Common myeloid progenitor, CD34-positive (primary cell): Measurements from ENCODE around the gene FILIP1.
A peak's percentile ranks its signal among the peaks of the same experiment; 100 is the strongest.

Source experiments
- CTCF ChIA-PET: fragments of 350-600 bp; sonication (Branson Sonifier 250); formaldehyde crosslinking; loops from one replicate; lab custom pipeline; 2021; ENCODE audit warnings: antibody characterized with exemption; lab: Charles Lee
- POLR2A ChIA-PET: fragments of 350-600 bp; sonication (Branson Sonifier 250); formaldehyde crosslinking; loops from one replicate; lab custom pipeline; 2021; ENCODE audit warnings: antibody characterized with exemption; lab: Charles Lee
- DNase-seq, 3 donors: peaks; one replicate each; pipeline versions ENCODE4 v3.0.0 to v3.0.0-alpha.2; 2013
- H3K27ac ChIP-seq, 2 experiments: 1 replicate in 1 of 2; 2 replicates in 1 of 2; pipeline ENCODE4 v1.7.0; 2013; ENCODE audit warnings: inconsistent platforms in 2 of 2, low read length in 2 of 2, mild to moderate bottlenecking in 2 of 2, low read depth in 1 of 2, moderate library complexity in 1 of 2; ENCODE audit not compliant: severe bottlenecking in 2 of 2, insufficient read depth in 1 of 2, poor library complexity in 1 of 2
- H3K27me3 ChIP-seq, 5 experiments: replicated peaks in 2 of 5; 1 replicate in 3 of 5; 2 replicates in 2 of 5; pipeline versions ENCODE4 v1.6.1 to v1.7.0; 2013; ENCODE audit warnings: low read length in 4 of 5, mild to moderate bottlenecking in 2 of 5, moderate library complexity in 2 of 5, inconsistent platforms in 1 of 5; ENCODE audit not compliant: insufficient read depth in 5 of 5, control insufficient read depth in 4 of 5
- H3K36me3 ChIP-seq, 4 experiments: 1 replicate in 2 of 4; 2 replicates in 2 of 4; pipeline versions ENCODE4 v1.6.1 to v1.7.0; 2013; ENCODE audit warnings: low read length in 3 of 4, control low read depth in 1 of 4, mild to moderate bottlenecking in 1 of 4; ENCODE audit not compliant: control insufficient read depth in 4 of 4, insufficient read depth in 4 of 4
- H3K4me1 ChIP-seq, 4 experiments: 1 replicate in 3 of 4; 2 replicates in 1 of 4; pipeline versions ENCODE4 v1.6.1 to v1.7.1; 2013; ENCODE audit warnings: low read length in 3 of 4, mild to moderate bottlenecking in 3 of 4, control low read depth in 1 of 4, inconsistent platforms in 1 of 4, moderate library complexity in 1 of 4; ENCODE audit not compliant: control insufficient read depth in 4 of 4, insufficient read depth in 4 of 4; ENCODE audit errors: control extremely low read depth in 1 of 4
- H3K4me3 ChIP-seq, 7 experiments: 1 replicate in 4 of 7; 2 replicates in 3 of 7; pipeline versions ENCODE4 v1.5.1 to v1.7.0; 2013; ENCODE audit warnings: mild to moderate bottlenecking in 7 of 7, low read length in 6 of 7, moderate library complexity in 6 of 7, inconsistent platforms in 2 of 7, low read depth in 2 of 7, control low read depth in 1 of 7; ENCODE audit not compliant: insufficient read depth in 4 of 7, control insufficient read depth in 1 of 7; ENCODE audit errors: extremely low read depth in 1 of 7
- H3K9me3 ChIP-seq, 5 experiments: 1 replicate in 4 of 5; 2 replicates in 1 of 5; pipeline versions ENCODE4 v1.6.1 to v1.7.1; 2013; ENCODE audit warnings: low read length in 4 of 5, mild to moderate bottlenecking in 2 of 5, inconsistent platforms in 1 of 5, low read depth in 1 of 5, moderate library complexity in 1 of 5; ENCODE audit not compliant: control insufficient read depth in 4 of 5, insufficient read depth in 2 of 5; ENCODE audit errors: control extremely low read depth in 1 of 5
- WGBS: methylation state at CpG from one replicate; pipeline ENCODE4 v1.1.5; 2013; ENCODE audit not compliant: insufficient coverage; 5-methylcytosine and 5-hydroxymethylcytosine counted together

FILIP1 gene

DNA sequence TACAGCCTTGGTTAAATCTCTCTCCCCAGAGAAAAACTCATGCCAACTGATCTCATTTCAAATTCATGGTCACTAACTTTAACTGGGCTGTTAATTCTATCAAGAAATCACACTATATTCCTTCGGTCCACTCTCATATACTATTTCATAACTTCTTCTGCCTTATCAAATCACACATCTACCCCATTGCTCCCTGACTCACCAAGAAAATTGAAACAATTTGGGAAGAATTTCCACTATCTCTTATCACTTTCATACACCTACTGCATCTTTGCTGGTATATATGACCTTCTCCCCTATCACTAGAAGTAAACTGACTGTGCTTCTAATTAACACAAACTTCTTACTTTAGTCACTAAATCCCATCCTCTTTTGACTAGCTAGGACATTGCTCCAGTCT, 102.3 kb downstream of the FILIP1 start:
- 100% methylated on average over 1 of the region's 1 CpG for WGBS
- ChIA-PET CTCF (no interaction called here), POLR2A (no interaction called here)

DNA sequence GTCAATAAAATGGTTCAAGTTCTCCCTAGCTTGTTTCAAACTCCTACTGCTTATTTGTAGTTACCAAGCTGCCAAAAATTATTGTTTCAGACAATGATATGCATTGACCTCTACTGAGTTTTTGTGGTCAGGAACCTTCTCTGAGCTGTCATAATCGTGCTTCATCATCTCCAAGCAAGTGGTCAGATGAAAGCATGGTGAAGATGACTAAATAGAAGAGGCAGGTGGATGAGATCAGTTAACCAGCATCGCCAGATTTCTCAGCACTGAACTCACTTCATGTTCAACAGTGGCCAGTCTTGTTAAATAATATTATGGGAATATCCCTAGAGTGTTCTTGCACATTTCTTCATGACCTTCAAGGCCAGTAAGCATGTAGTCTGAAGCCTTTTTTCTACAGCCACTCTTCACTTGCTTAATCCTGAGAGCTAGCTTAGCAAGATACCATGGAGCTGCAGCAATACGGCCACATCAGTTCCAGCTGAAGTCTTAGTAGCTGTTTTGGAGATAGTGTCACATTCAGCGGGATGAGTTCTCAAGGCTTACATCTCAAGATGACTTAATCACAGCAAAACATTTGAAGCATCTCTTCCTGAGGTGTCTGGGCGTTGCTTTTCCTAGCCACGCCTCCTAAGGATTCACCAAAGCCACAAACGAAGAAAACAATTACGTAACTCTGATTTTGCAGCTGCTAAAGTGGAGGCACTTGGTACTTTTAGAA, 107.4 kb downstream of the FILIP1 start:
- H3K4me3 ChIP-seq = no peak overlapping the region
- no peaks in the 10 kb centered on the region for H3K9me3 ChIP-seq
- CTCF ChIA-PET = interaction anchor here (1.2 kb wide), 1 partner anchor 20 kb away, joined by 3 read pairs; no protein-coding TSS in a partner anchor
- no peaks in the 10 kb centered on the region for H3K4me1 ChIP-seq
- no peaks in the 10 kb centered on the region for H3K36me3 ChIP-seq
- no peak overlapping the region for H3K27ac ChIP-seq
- POLR2A ChIA-PET = no interaction called here
- DNase-seq = no peak
- WGBS = 84% methylated on average over 4 of the region's 8 CpGs
- H3K27me3 ChIP-seq = no peaks in the 10 kb centered on the region

More for the DNA sequence above, 102.3 kb downstream of the FILIP1 start:
- Histone ChIP-seq H3K27ac (no peak overlapping the region), H3K4me3 (no peak overlapping the region), H3K9me3 (no peaks in the 10 kb centered on the region), H3K36me3 (no peaks in the 10 kb centered on the region), H3K27me3 (no peaks in the 10 kb centered on the region), H3K4me1 (no peaks in the 10 kb centered on the region)
- no peak for DNase-seq

DNA sequence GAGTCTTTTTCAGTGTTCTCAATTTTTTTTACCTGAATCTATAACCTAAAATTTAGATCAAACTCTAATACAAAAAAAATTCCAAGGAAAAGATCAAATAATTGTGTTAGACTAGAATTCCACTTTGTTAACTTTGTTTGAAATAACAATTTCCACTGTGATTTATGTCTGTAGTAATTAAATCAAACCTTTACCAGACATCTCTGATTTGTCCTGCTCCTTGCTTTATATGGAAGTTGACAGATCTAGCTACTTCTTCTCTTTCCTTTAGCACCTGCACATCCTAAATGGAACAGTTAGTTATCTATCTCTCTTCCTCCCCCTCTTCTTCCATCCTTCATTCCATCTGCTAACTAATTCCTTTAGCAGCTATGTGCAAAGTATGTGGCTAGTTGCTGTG, 109.5 kb downstream of the FILIP1 start:
- Histone ChIP-seq H3K4me1 (no peaks in the 10 kb centered on the region), H3K9me3 (no peaks in the 10 kb centered on the region)
- CTCF ChIA-PET = no interaction called here

DNA sequence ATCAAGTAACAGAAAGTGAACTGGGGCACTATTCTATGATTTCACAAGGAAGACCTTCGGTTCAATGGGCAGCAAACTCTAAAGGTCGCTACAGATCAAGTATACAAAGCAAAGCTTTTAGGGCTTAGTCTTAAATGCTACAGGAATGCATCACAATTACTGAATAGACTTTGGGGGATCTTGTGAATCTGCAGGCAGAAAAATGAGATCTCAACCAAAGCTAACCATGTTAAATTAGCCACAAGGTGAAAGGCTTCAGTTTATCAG, 111.0 kb downstream of the FILIP1 start:
- DNase-seq = no peak
- no peaks in the 10 kb centered on the region for H3K9me3 ChIP-seq
- ChIA-PET CTCF (interaction anchor here (0.7 to 1.9 kb wide), 2 partner anchors 13 to 83 kb away, joined by 3 read pairs; no protein-coding TSS in a partner anchor), POLR2A (no interaction called here)
- no peaks in the 10 kb centered on the region for H3K4me1 ChIP-seq
- H3K4me3 ChIP-seq = no peak overlapping the region
- WGBS = 80% methylated on average over 1 of the region's 2 CpGs
- peaks cover 0 to 2% (median 0%) of the 10 kb centered on the region in 5 experiments for H3K27me3 ChIP-seq
- no peak overlapping the region for H3K27ac ChIP-seq
- H3K36me3 ChIP-seq = no peaks in the 10 kb centered on the region

More for the DNA sequence above, 109.5 kb downstream of the FILIP1 start:
- no peak overlapping the region for H3K4me3 ChIP-seq
- H3K36me3 ChIP-seq = no peaks in the 10 kb centered on the region
- POLR2A ChIA-PET = no interaction called here
- peaks cover 0 to 2% (median 0%) of the 10 kb centered on the region in 5 experiments for H3K27me3 ChIP-seq
- no peak overlapping the region for H3K27ac ChIP-seq
- no peak for DNase-seq

DNA sequence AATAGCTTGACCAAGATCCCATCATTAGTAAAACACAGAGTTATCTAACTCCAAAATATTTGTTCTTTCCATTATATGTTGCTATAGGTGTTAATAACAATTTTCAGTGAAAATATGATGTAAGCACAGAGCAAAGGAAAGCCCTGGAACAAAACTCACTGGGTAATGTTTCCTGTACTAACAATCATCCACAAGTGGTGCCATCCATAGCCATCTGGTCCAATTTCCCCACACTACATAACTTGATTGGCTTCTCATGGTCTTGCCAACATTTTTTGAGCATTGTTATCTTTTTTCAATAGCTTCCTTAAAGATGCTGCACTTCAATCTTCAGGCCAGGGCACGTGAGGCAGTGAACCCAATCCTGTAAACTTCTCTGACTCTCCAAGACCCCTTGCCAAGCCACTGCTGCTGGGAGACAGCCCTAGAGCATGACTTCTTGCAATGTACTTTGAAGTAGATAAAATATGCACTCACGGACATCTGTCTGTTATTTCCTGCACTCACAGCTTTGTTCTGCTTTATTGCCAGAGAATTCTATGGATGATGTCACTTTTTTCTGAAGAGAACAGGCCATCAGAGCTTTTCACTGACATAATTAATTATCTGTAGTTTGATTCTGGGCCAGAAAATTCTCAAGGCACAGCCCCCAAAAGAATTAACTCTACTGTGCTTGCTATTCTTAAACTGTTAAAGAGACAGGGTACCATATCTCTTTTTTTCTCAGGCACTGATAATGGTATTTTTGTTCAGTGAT, 111.5 kb downstream of the FILIP1 start:
- DNase-seq = peak in 1 of 3 donors; percentile 4
- H3K27ac ChIP-seq = no peak overlapping the region
- POLR2A ChIA-PET = no interaction called here
- no peak overlapping the region for H3K4me3 ChIP-seq
- H3K9me3 ChIP-seq = no peaks in the 10 kb centered on the region
- H3K36me3 ChIP-seq = no peaks in the 10 kb centered on the region
- H3K27me3 ChIP-seq = peaks cover 0 to 2% (median 0%) of the 10 kb centered on the region in 5 experiments
- H3K4me1 ChIP-seq = no peaks in the 10 kb centered on the region
- WGBS = 46% methylated on average over 2 of the region's 2 CpGs
- CTCF ChIA-PET = interaction anchor here (0.7 to 1.9 kb wide), 2 partner anchors 13 to 83 kb away, joined by 3 read pairs; no protein-coding TSS in a partner anchor

DNA sequence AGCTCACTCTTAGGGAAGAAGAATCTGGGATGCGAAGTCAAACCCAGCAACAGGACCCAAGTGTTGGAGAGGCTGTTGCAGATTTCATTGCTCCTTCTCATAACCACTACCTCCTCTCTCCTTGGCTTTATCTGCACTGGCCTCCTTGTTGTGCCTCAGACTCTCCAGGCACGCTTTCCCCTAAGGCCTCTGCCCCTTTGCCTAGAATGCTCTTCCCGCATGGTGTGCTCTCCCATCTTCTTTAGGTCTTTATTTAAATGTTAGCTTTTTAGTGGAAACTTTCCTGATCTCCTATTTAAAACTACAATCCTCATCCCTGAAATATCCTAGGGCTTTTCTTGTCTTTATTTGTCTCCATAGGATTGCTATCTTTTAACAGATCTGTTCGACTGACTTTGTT, 114.1 kb downstream of the FILIP1 start:
- DNase-seq = no peak
- Histone ChIP-seq H3K4me1 (no peaks in the 10 kb centered on the region), H3K36me3 (no peaks in the 10 kb centered on the region), H3K4me3 (no peak overlapping the region), H3K9me3 (no peaks in the 10 kb centered on the region), H3K27me3 (peaks cover 0 to 2% (median 0%) of the 10 kb centered on the region in 5 experiments), H3K27ac (no peak overlapping the region)
- CTCF ChIA-PET = no interaction called here
- POLR2A ChIA-PET = no interaction called here
- 100% methylated on average over 4 of the region's 4 CpGs for WGBS

DNA sequence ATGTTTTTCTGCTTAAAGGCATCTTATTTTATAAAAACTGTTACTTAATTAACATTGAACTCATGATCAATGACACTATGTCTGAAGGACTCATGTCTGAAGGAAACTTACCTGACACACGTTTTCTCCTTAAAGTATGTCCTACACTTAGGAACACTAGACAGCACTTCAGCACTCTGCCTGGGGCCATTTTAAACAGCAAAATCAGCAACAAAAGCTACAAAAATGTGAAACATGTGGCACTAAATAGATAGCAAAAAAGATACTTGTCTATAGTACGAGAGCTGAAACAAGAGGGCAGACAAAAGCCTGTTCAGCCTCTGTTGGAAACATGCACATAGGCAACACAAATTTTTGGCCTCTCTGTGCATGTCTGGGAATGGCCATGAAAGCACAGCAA, 115.5 kb downstream of the FILIP1 start:
- peaks cover 0 to 2% (median 0%) of the 10 kb centered on the region in 5 experiments for H3K27me3 ChIP-seq
- H3K4me1 ChIP-seq = no peaks in the 10 kb centered on the region
- H3K9me3 ChIP-seq = no peaks in the 10 kb centered on the region
- no peak overlapping the region for H3K4me3 ChIP-seq
- H3K27ac ChIP-seq = no peak overlapping the region
- H3K36me3 ChIP-seq = no peaks in the 10 kb centered on the region
- no peak for DNase-seq
- ChIA-PET POLR2A (no interaction called here), CTCF (no interaction called here)
- 38% methylated on average over 2 of the region's 2 CpGs for WGBS
